HG02870 (cell line): Measurements from ENCODE around the gene NOPCHAP1.
A peak's percentile ranks its signal among the peaks of the same experiment; 100 is the strongest.
"Not testable (repeated sequence)": the region's sequence is repeated elsewhere in the genome, so short reads cannot be mapped to it uniquely, and the experiment has no call there.

Source experiments
- ATAC-seq: cut with Tn5 transposase; IDR thresholded peaks from one replicate; pipeline ENCODE4 v1.9.1; 2021; ENCODE audit warnings: mild to moderate bottlenecking, moderate library complexity; ENCODE audit not compliant: unreplicated experiment

NOPCHAP1 gene

DNA sequence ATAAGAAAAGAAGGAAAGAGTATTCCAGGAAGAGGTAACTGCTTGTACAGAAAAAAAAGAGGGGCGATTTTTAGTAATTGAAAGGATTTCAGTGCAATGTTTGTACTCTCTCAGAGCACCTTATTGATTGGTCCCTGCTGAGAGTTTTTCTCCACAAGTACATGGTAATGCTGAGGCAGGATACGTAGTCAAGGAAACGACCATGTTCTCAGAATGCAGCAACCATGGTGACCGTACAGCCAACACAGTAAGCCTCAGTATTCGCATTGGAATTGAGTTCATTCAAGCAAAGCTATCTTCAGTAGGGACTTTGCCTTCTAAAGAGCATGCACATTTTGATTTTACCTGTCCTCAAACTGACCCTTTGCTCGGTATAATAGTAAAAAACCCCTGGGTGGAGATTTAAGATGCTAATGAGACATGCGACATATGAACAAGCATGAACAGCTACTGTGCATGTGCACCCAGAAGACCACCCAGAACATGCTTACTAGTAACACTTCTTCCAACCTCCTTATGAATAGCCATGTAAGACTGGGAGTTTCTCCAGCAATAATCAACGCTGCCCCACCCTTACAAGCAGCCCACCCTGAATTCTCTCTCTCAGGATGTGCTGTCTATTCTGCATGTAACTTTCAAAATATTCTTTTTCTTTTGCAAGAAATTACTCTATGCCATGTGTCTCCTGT is 21.8 kb upstream of the NOPCHAP1 start:
- ATAC-seq, result no peak

DNA sequence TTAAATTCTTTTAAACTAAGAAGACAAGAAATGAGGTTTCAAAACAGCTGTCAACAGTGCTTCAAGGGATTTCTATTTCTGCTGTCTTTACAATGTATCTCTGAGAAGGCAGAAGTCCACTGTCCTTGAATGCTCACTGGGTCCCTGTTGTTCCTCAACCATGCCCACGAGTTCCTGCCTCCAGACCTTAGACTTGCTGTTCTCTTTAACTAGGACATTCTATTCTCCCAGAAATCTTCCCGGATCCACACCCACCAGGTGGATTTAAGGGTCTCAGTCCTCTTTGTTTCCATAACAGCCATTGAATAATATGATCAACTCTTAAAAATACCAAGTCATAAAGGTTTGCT is 21.3 kb upstream of the NOPCHAP1 start:
- no peak for ATAC-seq

DNA sequence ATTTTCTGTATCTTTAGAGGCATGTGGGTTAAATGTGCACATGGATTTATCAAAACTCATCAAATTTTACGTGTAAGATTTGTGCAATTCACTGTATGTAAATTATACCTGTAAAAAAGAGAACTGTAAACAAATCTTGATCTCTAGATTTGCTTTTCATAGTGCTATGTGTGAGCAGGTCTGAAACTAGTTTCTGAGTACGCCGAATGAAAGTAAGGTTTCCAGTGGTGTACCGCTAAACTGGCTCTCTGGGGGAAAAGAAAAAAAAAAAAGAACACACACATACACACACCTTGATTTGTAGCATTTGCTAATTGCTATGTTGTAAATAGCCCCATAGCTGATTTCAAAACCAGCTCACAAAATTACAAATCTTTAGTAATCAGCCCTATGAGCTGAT is 19.4 kb upstream of the NOPCHAP1 start:
- peak; percentile 79 for ATAC-seq

DNA sequence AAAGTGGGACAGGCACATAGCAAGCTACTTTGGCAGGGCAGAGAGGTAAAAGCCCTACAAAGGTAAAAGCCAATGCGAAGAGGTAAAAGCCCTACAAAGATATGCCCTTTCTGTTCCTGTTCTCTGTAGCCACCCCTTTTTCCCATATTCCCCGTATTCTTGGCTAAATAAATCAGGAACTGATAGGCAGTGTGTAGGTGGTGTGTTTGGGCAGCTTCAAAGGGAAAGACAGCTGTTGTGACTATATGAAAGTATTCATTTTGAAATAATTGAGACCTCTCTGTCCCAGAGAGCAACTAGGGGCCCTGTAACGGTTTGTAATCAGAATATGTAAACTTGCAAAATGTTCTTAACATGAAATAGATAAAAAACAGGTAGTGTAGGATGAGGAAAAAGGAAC is 16.8 kb upstream of the NOPCHAP1 start:
- no peak for ATAC-seq

DNA sequence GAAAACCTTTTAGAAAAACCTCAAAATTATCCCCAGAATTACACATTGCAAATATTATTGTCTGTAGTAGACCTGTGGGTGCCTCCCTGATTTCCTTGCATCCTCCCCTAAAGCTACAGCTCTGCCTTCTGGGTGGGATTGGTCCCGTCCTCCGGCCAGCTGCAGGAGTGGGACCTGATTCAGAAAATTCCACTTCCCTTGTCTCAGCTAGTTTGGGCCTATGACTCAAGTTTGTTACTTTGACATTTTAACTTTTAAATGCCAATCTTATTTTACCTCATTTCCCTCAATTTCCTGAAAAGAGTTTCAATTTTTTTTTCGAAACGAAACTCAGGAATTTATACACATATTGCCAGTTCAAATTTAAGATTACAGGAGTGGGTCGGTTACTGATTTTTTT is 14.8 kb upstream of the NOPCHAP1 start:
- ATAC-seq, result no peak

DNA sequence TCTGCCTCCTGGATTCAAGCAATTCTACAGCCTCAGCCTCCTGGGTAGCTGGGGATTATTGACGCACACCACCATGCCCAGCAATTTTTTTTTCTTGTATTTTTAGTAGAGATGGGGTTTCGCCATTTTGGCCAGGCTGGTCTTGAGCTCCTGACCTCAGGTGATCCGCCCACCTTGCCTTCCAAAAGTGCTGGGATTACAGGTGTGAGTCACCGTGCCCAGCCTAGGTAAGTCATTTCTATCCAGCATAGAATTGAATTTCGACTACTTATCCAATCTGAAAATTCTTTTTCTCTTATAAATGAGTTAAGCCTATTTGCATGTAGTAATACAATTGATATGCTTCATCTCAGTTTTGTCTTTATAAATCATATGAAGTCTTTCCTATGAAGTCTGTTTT is 12.9 kb upstream of the NOPCHAP1 start:
- no peak for ATAC-seq

DNA sequence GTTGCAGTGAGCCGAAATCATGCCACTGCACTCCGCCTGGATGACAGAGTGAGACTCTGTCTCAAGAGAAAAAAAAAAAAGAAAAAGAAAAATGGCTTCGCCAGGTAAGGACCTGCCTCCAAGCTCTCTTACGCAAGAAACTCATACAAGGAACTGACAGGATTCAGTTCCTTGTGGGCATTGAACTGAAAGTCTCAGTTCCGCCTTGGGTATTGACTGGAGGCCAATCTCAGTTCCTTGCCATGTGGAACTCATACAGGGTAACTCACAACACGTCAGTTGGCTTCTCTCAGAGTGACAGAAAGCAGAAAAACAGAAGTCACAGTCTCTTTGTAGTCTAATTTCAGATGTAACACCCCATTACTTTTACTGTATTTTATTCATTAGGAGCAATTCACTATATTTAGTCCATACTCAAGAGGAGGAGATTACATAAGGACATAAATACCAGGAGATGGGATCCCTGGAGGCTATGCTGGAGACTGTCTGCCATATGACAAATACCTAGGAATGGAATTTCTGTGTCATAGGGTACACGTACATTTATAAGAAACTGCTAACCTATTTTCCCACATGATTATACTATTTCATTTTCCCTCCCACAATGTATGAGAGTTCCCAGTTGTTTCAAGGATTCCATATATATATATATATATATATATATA is 11.4 kb upstream of the NOPCHAP1 start:
- ATAC-seq, result peak; percentile 93

DNA sequence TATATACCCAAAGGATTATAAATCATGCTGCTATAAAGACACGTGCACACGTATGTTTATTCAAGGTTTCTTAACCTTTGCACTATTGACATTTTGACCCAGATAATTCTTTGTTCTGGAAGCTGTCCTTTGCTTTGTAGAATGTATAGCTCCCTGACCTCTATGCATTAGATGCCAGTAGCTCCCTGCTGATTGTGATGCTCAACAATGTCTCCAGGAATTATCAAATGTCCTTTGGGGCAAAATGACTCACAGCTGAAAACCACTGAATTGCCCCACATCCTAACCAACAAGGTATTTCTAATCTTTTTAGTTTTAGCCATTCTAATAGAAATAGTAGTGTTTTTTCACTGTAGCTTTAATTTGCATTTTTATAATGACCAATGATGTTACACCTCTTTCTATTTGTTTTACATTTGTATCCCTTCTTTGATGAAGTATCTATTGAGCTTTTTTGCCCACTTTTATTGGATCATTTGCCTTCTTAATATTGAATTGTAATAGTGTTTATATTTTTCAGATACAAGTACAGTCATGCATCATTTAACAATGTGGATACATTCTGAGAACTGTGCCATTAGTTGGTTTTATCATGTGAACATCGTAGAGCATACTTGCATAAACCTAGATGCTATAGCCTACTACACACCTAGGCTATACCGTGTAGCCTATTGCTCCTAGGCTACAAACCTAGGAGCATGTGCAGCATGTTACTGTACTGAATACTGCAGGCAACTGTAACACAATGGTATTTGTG is 10.4 kb upstream of the NOPCHAP1 start:
- ATAC-seq, result no peak

DNA sequence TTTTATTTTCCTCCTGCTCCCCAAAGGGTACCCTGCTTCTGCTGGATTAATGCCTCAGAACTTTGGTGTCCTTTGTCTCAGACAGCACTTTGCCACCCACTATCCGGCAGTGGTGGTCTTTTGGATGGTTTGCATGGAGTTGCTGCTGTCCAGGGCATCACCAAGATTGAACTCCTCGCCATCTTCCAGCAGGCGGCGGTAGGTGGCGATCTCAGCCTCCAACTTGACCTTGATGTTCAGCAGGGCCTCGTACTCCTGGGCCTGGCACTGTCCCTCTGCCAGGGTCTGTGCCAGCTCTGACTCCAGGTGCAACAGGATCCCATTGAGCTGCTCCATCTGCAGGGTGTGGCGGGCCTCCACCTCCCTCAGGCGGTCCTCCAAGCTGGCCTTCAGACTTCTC is 9.4 kb upstream of the NOPCHAP1 start:
- ATAC-seq, result no peak

DNA sequence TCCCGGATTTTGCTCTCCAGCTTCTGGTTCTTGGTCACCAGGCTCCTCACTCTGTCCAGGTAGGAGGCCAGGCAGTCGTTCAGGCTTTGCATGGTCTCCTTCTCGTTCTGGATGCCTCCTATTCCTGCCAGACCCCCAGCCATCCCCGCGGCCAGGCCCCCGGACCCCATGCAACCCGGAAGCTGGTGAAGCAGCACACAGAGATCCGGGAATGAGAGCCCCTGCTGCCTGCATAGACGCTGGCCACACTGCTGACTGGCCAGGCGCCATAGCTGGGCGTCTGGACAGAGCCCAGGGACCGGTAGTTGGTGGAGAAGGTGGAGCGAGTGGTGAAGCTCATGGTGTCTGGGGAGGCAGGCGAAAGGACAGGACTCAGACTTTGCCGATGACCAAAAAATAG is 8.4 kb upstream of the NOPCHAP1 start:
- ATAC-seq, result not testable (repeated sequence)

DNA sequence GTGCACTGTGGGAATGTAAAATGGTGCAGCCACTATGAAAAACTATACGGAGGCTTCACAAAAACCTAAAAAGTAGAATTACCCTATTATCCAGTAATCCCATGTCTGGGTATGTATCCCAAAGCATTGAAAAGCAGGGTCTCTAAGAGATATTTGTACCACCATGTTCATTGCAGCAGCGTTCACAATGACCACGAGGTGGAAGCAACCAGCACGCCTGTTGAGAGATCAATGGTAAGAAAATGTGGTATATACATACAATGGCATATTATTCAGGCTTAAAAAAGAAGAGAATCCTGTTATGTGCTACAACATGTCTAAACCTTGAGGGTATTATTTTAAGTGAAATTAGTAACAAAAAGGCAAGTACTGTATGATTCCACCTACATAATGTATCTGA is 910 bp upstream of the NOPCHAP1 start:
- no peak for ATAC-seq

DNA sequence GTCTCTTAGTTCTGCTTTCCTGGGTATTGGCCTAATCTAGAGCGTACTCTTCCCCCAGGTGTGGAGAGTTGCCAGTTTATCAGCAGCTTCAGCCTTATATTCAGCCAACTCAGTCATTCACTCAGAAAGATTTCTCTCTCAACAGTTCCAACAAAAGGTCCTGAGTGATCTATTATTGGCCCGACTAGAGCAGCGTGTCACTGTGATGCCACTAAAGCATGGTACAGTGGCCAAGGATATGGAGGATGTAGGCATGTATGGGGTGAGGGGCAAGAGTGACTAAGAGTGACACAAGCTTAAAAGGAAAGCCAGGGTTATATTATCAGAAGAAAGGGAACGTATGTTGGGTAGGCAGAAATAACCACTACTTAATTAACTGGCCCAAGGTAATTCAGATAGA is 4.8 kb downstream of the NOPCHAP1 start:
- no peak for ATAC-seq

DNA sequence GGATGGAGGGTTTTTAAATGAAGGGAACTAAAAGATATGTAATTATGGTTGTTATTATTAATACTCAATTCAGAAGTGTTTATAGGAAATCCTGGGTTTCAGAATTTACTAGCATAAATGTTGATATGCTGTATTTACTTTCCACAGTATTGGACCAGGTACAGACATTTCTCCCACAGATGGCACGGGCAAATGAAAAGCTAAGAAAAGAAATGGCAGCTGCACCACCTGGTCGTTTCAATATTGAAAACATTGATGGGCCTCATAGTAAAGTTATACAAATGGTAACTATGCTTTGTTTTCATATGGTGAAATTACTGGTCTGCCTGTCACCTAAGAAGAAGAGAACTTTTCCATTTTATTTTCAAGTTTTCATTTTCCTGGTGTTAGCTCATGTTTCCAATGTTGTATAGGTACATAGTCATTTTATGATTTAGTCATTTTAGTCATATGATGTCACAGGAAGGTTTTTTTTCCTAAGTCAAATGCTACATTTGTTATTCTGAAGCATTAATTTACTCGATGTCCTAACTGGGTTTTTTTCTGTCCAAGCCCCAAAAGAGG is 5.5 kb downstream of the NOPCHAP1 start:
- no peak for ATAC-seq

DNA sequence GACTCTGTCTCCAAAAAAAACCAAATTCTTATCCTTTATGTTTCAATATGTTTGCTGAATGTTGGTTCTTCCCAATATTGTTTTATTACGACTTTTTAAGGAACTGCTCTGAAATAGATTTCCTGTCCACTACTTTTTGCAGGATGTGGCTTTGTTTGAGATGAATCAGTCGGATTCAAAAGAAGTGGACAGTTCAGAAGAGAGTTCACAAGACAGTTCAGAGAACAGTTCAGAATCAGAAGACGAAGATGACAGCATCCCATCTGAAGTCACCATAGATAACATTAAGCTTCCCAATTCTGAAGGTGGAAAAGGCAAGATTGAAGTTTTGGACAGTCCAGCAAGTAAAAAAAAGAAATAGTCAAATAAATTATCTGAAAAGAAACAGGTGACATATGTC is 8.2 kb downstream of the NOPCHAP1 start:
- ATAC-seq, result no peak

DNA sequence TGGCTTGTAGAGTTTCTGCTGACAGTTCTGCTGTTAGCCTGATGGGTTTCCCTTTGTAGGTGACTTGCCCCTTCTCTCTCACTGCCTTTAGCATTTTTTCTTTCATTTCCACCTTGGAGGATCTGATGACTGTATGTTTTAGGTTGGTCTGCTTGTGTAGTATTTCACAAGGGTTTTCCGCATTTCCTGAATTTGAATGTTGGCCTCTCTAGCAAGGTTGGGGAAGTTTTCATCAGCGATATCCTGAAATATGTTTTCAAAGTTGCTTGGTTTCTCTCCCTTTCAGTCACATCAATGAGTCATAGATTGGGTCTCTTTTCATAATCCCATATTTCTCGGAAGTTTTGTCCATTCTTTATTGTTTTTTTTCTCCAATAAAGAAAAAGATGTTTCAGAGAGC is 11.4 kb downstream of the NOPCHAP1 start:
- no peak for ATAC-seq

DNA sequence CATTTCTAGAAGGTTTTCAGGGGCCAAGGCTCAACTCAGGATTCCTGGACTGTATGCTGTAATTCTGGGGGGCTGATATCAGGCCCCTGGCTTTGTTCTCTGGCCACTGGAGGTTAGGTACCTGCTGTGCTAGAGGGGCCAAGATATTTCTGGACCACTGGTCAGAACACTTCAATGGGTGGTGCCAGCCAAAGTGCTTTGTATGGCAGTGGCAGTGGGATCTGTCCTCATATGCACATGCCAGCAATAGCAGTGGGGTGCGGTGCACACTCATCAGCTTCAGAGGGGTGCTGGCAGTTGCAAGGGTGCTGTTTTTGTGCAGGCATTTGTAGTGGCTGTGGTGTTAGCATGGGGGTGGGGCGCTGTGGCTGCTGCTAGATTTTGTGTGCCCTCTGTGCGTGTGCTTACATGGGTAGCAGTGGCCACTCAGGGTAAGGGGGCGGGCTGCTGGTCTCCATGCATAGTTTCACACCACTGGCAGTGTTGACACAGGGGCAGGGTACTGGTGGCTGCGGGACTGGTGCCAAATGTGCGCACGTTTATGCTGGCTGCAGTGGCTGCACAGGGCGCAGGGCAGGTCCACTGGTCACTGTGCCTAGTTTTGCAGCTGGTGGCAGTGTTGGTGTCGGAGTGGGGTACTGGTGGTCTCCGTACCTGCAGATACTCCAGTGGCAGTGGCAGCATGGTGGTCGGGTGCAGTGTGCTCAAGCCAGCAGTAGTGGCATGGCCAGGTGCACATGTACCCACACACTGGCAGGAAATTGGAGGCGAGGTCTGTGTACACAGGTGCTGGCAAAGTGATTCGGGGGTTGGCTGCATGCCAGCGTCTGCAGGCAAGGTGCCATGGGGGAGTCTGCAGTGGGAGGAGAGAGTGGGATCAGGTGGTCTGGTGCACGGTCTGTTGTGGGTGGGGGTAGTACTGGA is 12.6 kb downstream of the NOPCHAP1 start:
- no peak for ATAC-seq

DNA sequence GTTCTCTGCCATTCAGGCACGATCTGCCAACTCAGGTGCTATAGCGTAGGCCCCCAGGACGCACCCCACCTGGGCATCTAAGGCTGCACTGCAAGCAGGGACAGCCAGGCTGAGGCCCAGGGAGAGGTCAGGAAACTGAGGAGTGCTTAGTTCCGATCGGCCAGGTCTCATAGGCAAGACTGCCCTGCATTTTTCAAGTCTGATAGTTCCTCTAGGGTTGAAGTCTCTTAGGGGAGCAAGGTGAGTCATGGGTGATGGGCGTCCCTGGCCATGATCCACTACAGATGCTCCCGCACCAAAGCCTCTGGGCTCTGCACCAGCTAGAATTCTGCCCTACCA is 13.2 kb downstream of the NOPCHAP1 start:
- no peak for ATAC-seq

DNA sequence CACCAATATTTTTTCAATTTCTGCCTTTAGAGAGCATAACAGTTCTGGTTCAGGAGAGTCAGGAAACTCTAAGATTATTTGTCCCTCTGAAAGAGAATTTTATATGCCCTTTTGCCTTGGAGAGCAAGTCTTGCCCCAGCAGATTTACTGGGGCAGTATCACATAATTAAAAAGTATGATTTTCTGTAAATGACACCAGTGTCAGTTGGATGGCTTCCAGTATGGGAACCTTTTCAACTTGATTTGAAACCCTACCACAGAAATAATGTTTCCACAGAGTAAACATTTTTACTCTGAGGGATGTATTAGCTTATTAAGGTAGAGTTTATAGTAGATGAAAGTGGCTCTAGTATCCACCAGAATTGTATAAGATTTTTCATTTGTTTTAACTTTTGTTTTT is 15.4 kb downstream of the NOPCHAP1 start:
- ATAC-seq, result no peak

DNA sequence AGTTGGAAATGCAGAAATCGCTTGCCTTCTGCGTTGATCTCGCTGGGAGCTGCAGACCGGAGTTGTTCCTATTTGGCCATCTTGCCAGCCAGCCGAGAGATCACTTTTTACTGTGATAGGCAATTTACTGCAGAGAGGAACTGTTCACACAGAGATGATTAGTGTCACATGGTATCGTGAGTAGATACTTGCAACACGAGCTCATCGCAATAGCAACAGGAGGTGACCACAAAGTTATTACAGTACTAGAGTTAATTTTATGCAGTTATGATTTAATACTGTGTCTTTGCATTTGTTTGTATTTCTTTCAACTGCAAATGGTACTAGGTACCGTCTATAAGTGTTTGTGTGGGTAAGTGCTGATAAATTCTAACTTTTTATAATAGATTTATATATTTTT is 27.8 kb downstream of the NOPCHAP1 start:
- ATAC-seq, result no peak

DNA sequence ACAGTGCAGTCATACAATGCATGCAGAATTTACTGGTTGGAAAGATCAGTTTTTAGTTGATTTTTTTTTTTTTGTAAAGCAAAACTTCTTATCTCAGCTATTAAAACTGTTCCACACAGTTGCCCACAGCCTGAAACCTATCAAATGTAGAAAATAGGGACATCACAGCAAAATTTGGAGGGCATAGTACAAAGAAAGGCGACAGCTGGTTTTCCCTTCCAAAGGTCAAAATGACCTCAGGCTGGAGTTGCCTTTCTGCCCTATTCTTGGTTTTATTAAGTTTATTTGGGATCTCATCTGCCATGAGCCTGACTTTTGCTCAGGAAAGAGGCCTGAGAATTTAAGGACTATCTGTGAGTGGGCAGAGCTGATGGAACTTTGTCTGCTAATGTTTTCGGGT is 28.5 kb downstream of the NOPCHAP1 start:
- ATAC-seq, result no peak

DNA sequence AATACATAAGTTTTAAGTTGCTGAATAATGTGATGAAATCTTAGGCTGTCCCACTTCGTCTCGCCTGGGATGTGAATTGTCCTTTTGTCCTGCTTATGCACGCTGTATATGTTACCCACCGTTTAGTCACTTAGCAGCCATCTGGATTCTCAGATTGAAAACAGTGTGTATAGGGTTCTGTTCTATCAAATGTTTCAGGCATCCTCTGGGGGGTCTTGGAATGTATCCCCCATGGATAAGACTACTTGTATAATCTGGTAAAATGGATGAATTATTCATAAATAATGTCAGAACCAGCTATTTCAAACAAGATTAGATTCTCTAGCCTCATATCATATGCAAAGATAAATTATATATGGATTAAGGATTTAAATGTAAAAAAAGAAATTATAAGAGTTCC is 29.4 kb downstream of the NOPCHAP1 start:
- ATAC-seq, result no peak
